ENCODE results near the gene LYPD6.

DNA sequence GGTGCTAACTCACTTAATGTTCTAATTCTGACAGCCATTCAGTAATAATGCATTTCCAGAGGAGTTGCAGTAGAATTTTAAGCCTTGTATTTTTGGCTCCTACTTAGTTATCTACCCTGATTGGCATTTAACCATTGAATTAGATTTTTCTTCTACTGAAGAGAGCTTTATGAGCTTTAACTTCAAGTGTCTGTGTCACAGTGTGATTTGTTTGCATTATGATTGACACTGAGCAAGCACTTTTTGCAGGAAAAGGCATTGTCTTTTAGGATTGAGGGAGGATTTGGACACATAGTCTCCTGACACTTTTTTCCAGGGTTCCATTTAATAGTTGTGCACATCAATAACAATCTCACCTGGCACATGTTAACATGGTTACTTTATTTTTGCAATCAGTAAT is 26.7 kb downstream of the LYPD6 start:
- TF ChIP-seq, protein P1, sequence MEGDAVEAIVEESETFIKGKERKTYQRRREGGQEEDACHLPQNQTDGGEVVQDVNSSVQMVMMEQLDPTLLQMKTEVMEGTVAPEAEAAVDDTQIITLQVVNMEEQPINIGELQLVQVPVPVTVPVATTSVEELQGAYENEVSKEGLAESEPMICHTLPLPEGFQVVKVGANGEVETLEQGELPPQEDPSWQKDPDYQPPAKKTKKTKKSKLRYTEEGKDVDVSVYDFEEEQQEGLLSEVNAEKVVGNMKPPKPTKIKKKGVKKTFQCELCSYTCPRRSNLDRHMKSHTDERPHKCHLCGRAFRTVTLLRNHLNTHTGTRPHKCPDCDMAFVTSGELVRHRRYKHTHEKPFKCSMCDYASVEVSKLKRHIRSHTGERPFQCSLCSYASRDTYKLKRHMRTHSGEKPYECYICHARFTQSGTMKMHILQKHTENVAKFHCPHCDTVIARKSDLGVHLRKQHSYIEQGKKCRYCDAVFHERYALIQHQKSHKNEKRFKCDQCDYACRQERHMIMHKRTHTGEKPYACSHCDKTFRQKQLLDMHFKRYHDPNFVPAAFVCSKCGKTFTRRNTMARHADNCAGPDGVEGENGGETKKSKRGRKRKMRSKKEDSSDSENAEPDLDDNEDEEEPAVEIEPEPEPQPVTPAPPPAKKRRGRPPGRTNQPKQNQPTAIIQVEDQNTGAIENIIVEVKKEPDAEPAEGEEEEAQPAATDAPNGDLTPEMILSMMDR (IDR thresholded peaks at IDR 0.05) = no peak
- TF ChIP-seq POLR2A (IDR thresholded peaks at IDR 0.05) = no peak
